Glutamatergic neuron (in vitro differentiated cells): Measurements from ENCODE around the gene NUB1. TPM values are rescaled to one million over a fixed set of nuclear protein-coding genes. Genes with fewer than 3 reads are reported as not detected.
A peak's percentile ranks its signal among the peaks of the same experiment; 100 is the strongest.

ENCODE experiments used
- DNase-seq: peaks from one replicate; pipeline ENCODE4 v3.0.0; 2022
- H3K27ac Mint-ChIP-seq: one replicate; pipeline ENCODE4 v1.8.0; 2020; ENCODE audit warnings: mild to moderate bottlenecking, mixed read lengths, inconsistent platforms; ENCODE audit not compliant: unreplicated experiment
- H3K27me3 Mint-ChIP-seq: one replicate; pipeline ENCODE4 v1.8.0; 2020; ENCODE audit warnings: mild to moderate bottlenecking, moderate library complexity, mixed read lengths, inconsistent platforms; ENCODE audit not compliant: unreplicated experiment
- H3K36me3 Mint-ChIP-seq: one replicate; pipeline ENCODE4 v1.8.0; 2020; ENCODE audit warnings: mild to moderate bottlenecking, mixed read lengths, inconsistent platforms; ENCODE audit not compliant: unreplicated experiment
- H3K4me1 Mint-ChIP-seq: one replicate; pipeline ENCODE4 v1.8.0; 2020; ENCODE audit warnings: mild to moderate bottlenecking, low read depth, mixed read lengths, inconsistent platforms; ENCODE audit not compliant: unreplicated experiment
- H3K4me3 Mint-ChIP-seq: one replicate; pipeline ENCODE4 v1.8.0; 2020; ENCODE audit warnings: mild to moderate bottlenecking, mixed read lengths, inconsistent platforms; ENCODE audit not compliant: unreplicated experiment
- H3K9me3 Mint-ChIP-seq: one replicate; pipeline ENCODE4 v1.8.0; 2020; ENCODE audit warnings: mild to moderate bottlenecking, moderate library complexity, mixed read lengths, inconsistent platforms; ENCODE audit not compliant: unreplicated experiment
- total RNA-seq: library from RNA; stranded (reverse); fragmentation: NEBNext Ultra II Directional; extraction: Animal tissue kit (Norgen Biotek cat#: 25700); gene quantifications from one replicate; pipeline ENCODE4 v1.2.1, GENCODE V29; 2021; ENCODE audit not compliant: unreplicated experiment
- TF ChIP-seq, protein P1 (sequence below): fragments of 200-600 bp; sonication (generic); IDR thresholded peaks from one replicate; pipeline ENCODE4 v1.5.0; 2021; ENCODE audit not compliant: partially characterized antibody, unreplicated experiment

Gene NUB1
- total RNA-seq, 1 donor from 2014 or later: 41.6 TPM

- H3K36me3 Mint-ChIP-seq: no peaks in the 10 kb centered on the region
- H3K9me3 Mint-ChIP-seq: peaks cover 1% of the 10 kb centered on the region
- peak overlapping the region; percentile 84 for H3K4me3 Mint-ChIP-seq
- peak overlapping the region; percentile 33 for H3K27ac Mint-ChIP-seq
- H3K4me1 Mint-ChIP-seq: no peaks in the 10 kb centered on the region
- DNase-seq: no peak
- H3K27me3 Mint-ChIP-seq: no peaks in the 10 kb centered on the region
- TF ChIP-seq, protein P1, sequence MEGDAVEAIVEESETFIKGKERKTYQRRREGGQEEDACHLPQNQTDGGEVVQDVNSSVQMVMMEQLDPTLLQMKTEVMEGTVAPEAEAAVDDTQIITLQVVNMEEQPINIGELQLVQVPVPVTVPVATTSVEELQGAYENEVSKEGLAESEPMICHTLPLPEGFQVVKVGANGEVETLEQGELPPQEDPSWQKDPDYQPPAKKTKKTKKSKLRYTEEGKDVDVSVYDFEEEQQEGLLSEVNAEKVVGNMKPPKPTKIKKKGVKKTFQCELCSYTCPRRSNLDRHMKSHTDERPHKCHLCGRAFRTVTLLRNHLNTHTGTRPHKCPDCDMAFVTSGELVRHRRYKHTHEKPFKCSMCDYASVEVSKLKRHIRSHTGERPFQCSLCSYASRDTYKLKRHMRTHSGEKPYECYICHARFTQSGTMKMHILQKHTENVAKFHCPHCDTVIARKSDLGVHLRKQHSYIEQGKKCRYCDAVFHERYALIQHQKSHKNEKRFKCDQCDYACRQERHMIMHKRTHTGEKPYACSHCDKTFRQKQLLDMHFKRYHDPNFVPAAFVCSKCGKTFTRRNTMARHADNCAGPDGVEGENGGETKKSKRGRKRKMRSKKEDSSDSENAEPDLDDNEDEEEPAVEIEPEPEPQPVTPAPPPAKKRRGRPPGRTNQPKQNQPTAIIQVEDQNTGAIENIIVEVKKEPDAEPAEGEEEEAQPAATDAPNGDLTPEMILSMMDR: no peak
Observed at GRCh38 chr7:151342102-151342646, 562 bp downstream of the NUB1 start.

DNA sequence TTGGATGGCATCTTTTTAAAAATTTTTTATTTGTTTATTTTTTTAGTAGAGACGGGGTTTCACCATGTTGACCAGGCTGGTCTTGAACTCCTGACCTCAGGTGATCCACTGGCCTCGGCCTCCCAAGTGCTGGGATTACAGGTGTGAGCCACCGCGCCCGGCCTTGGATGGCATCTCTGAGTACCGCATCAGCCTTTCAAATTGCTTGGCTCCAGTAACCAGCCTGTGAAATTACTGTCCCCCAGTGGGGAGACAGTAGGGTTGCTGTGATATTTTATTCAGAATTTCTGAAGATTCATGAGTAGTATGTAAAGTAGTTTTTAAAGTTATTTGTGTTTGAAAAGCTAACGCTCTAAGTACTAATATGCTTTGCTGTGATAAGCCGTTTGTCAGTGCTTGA lies 1.2 kb downstream of the NUB1 start:
- Mint-ChIP-seq H3K36me3 (no peaks in the 10 kb centered on the region), H3K27me3 (no peaks in the 10 kb centered on the region), H3K4me3 (peak overlapping the region; percentile 84), H3K27ac (no peak overlapping the region), H3K4me1 (no peaks in the 10 kb centered on the region), H3K9me3 (peaks cover 1% of the 10 kb centered on the region)
- DNase-seq: no peak
- TF ChIP-seq, protein P1: no peak

DNA sequence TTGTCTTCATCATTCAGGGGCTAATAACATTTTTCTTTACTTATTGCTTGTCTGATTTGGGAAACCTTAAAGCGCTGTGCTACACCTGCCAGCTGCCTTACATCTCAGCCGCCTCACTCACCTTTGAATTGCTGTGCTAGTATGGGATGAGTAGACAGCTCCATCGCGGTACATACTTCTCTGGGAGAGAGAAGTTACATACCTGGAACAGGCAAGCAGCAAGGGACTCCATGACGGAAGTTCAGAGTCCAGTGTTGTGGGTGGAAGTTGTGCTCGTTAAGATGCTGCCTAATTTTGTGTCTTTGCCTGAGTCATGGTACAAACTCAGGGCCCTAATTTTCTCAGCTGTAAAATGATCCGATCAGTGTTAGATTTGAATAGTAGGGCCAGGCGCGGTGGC lies 1.9 kb downstream of the NUB1 start:
- Mint-ChIP-seq H3K36me3 (no peaks in the 10 kb centered on the region), H3K9me3 (peaks cover 1% of the 10 kb centered on the region), H3K27ac (no peak overlapping the region), H3K4me3 (no peak overlapping the region), H3K4me1 (no peaks in the 10 kb centered on the region), H3K27me3 (no peaks in the 10 kb centered on the region)
- DNase-seq: no peak
- TF ChIP-seq, protein P1: no peak

GRCh38 chr7:151345576-151346469 lies 4.2 kb downstream of the NUB1 start:
- TF ChIP-seq, protein P1: no peak
- Mint-ChIP-seq H3K36me3 (no peaks in the 10 kb centered on the region), H3K27ac (no peak overlapping the region), H3K9me3 (no peaks in the 10 kb centered on the region), H3K27me3 (peaks cover 3% of the 10 kb centered on the region), H3K4me3 (no peak overlapping the region), H3K4me1 (peaks cover 5% of the 10 kb centered on the region)
- no peak for DNase-seq

DNA sequence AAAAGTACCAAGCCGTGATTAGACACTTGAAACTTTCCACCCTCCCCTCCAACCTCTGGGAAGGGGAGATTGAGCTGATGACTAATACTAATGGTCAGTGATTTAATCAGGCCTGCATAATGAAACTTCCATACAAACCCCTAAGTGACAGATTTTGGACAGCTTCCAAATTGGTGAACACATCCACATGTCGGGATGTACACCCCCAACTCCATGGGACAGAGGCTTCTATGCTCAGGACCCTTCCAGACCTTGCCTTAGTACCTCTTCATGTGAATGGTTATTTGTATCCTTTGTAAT lies 4.8 kb downstream of the NUB1 start:
- H3K27ac Mint-ChIP-seq: no peak overlapping the region
- TF ChIP-seq, protein P1: no peak
- no peak for DNase-seq
- no peak overlapping the region for H3K4me3 Mint-ChIP-seq
- H3K4me1 Mint-ChIP-seq: peaks cover 5% of the 10 kb centered on the region
- no peaks in the 10 kb centered on the region for H3K36me3 Mint-ChIP-seq
- peaks cover 3% of the 10 kb centered on the region for H3K27me3 Mint-ChIP-seq
- H3K9me3 Mint-ChIP-seq: no peaks in the 10 kb centered on the region
